Neural progenitor cell (in vitro differentiated cells): ENCODE results near the gene CERS1.

Experiments
- CTCF ChIP-seq: fragments of 200-600 bp; sonication (generic); IDR thresholded peaks from 2 replicates; pipeline ENCODE4 v1.5.1; 2017; ENCODE audit warnings: antibody characterized with exemption, mild to moderate bottlenecking
- EZH2 ChIP-seq: fragments of 200-600 bp; sonication (generic); IDR thresholded peaks from 2 replicates; pipeline ENCODE4 v1.6.1; 2017; ENCODE audit warnings: antibody characterized with exemption, mild to moderate bottlenecking, moderate library complexity

- TF ChIP-seq CTCF = peak; percentile 60
- TF ChIP-seq EZH2 = no peak
Measured at GRCh38 chr19:18915639-18916038, 19.7 kb upstream of the CERS1 start.
